BJ (cell line): ENCODE results near the gene BCAR1. TPM values are rescaled to one million over a fixed set of nuclear protein-coding genes. Genes with fewer than 3 reads are reported as not detected.

Source experiments
- CTCF ChIA-PET: fragments of 350-600 bp; formaldehyde crosslinking; extraction: SDS; loops from one replicate; lab custom pipeline; 2021; ENCODE audit warnings: antibody characterized with exemption, inconsistent platforms; lab: Yijun Ruan, JAX
- POLR2A ChIA-PET: fragments of 300-600 bp; sonication (Branson Sonifier 250); formaldehyde crosslinking; extraction: SDS; loops from one replicate; lab custom pipeline; 2021; ENCODE audit warnings: antibody characterized with exemption; lab: Charles Lee
- DNase-seq: peaks from one replicate; pipeline ENCODE4 v3.0.0-alpha.2; 2011; ENCODE audit warnings: low read depth
- H3K27me3 ChIP-seq: 2 replicates; pipeline ENCODE4 v1.6.0; 2011; ENCODE audit warnings: low read length; ENCODE audit not compliant: control insufficient read depth, insufficient read depth
- H3K36me3 ChIP-seq: 2 replicates; pipeline ENCODE4 v1.5.1; 2011; ENCODE audit warnings: low read length; ENCODE audit not compliant: control insufficient read depth, insufficient read depth
- H3K4me3 ChIP-seq: 2 replicates; pipeline ENCODE4 v1.5.1; 2011; ENCODE audit warnings: low read depth, mild to moderate bottlenecking, control low read depth, low read length
- CTCF ChIP-seq: IDR thresholded peaks from 2 replicates; pipeline ENCODE4 v1.5.1; 2011; ENCODE audit warnings: low read depth, mild to moderate bottlenecking, control low read depth, inconsistent platforms, low read length, moderate library complexity; ENCODE audit not compliant: insufficient read depth
- polyA plus RNA-seq: library from polyadenylated mRNA; depleted of rRNA; stranded (reverse); fragments of >200 nt; gene quantifications from 2 replicates; pipeline ENCODE4 v1.2.3, GENCODE V29; 2011

Gene BCAR1
- polyA plus RNA-seq, 1 experiment, result 57.3 TPM

GRCh38 chr16:75252946-75253911, 1.8 kb upstream of the BCAR1 start:
- peaks cover 7% of the 10 kb centered on the region for H3K36me3 ChIP-seq
- peak overlapping the region; percentile 14 for H3K4me3 ChIP-seq
- TF ChIP-seq CTCF, result no peak
- ChIA-PET POLR2A (interaction anchor here (0.6 kb wide), 2 partner anchors 8 to 57 kb away, joined by 3 read pairs; no protein-coding TSS in a partner anchor), CTCF (interaction anchor here (0.7 to 3.4 kb wide), 7 partner anchors 9 to 139 kb away, joined by 3 to 22 read pairs (median 3); no protein-coding TSS in a partner anchor)
- DNase-seq, result no peak
- H3K27me3 ChIP-seq, result no peaks in the 10 kb centered on the region

GRCh38 chr16:75252049-75252864, 833 bp upstream of the BCAR1 start:
- Histone ChIP-seq H3K4me3 (peak overlapping the region; percentile 20), H3K36me3 (peaks cover 9% of the 10 kb centered on the region), H3K27me3 (no peaks in the 10 kb centered on the region)
- DNase-seq, result no peak
- TF ChIP-seq CTCF, result no peak
- ChIA-PET POLR2A (no interaction called here), CTCF (interaction anchor here (0.5 to 3.4 kb wide), 6 partner anchors 15 to 134 kb away, joined by 3 to 22 read pairs (median 3); no protein-coding TSS in a partner anchor)

GRCh38 chr16:75250809-75251279, 580 bp downstream of the BCAR1 start:
- POLR2A ChIA-PET, result interaction anchor here (0.5 to 1.3 kb wide), 2 partner anchors 55 to 403 kb away, joined by 5 to 11 read pairs; no protein-coding TSS in a partner anchor
- no peak for DNase-seq
- peaks cover 9% of the 10 kb centered on the region for H3K36me3 ChIP-seq
- peak overlapping the region; percentile 84 for H3K4me3 ChIP-seq
- CTCF ChIA-PET, result interaction anchor here (1.0 to 1.5 kb wide), 4 partner anchors 51 to 144 kb away, joined by 3 to 4 read pairs (median 4); no protein-coding TSS in a partner anchor
- TF ChIP-seq CTCF, result no peak
- no peaks in the 10 kb centered on the region for H3K27me3 ChIP-seq

- Histone ChIP-seq H3K4me3 (peak overlapping the region; percentile 84), H3K36me3 (peaks cover 9% of the 10 kb centered on the region), H3K27me3 (no peaks in the 10 kb centered on the region)
- TF ChIP-seq CTCF, result no peak
- no peak for DNase-seq
- ChIA-PET POLR2A (interaction anchor here (1.3 kb wide), 1 partner anchor 55 kb away, joined by 11 read pairs; no protein-coding TSS in a partner anchor), CTCF (interaction anchor here (1.0 to 1.5 kb wide), 5 partner anchors 16 to 144 kb away, joined by 3 to 6 read pairs (median 4); no protein-coding TSS in a partner anchor)
Observed at GRCh38 chr16:75250089-75250808, 1.2 kb downstream of the BCAR1 start.
